GM19395 (cell line): ENCODE data around the gene DHRS13.
"Not testable (repeated sequence)": the region's sequence is repeated elsewhere in the genome, so short reads cannot be mapped to it uniquely, and the experiment has no call there.

Source experiments
- ATAC-seq: cut with Tn5 transposase; IDR thresholded peaks from one replicate; pipeline ENCODE4 v1.9.1; 2021; ENCODE audit warnings: mild to moderate bottlenecking, moderate library complexity; ENCODE audit not compliant: unreplicated experiment

DHRS13 gene

GRCh38 chr17:28937044-28937729, 34.3 kb upstream of the DHRS13 start:
- ATAC-seq, result no peak

- ATAC-seq, result no peak
These were observed 33.0 kb upstream of the DHRS13 start for GRCh38 chr17:28935744-28936460.

GRCh38 chr17:28934508-28934907, 31.6 kb upstream of the DHRS13 start:
- ATAC-seq, result not testable (repeated sequence)

- ATAC-seq, result no peak
These were observed 26.9 kb upstream of the DHRS13 start for GRCh38 chr17:28929787-28930186.

GRCh38 chr17:28928061-28928460, 25.2 kb upstream of the DHRS13 start:
- ATAC-seq, result no peak

GRCh38 chr17:28926786-28927185, 23.9 kb upstream of the DHRS13 start:
- ATAC-seq, result no peak

GRCh38 chr17:28926366-28926765, 23.5 kb upstream of the DHRS13 start:
- ATAC-seq, result no peak

- ATAC-seq, result no peak
These were observed 23.1 kb upstream of the DHRS13 start for GRCh38 chr17:28925912-28926365.

- no peak for ATAC-seq
These were observed 17.3 kb upstream of the DHRS13 start for GRCh38 chr17:28920201-28920600.

GRCh38 chr17:28918295-28918694, 15.4 kb upstream of the DHRS13 start:
- ATAC-seq, result no peak

GRCh38 chr17:28917465-28917864, 14.6 kb upstream of the DHRS13 start:
- no peak for ATAC-seq

- ATAC-seq, result no peak
These were observed 14.2 kb upstream of the DHRS13 start for GRCh38 chr17:28917029-28917428.

- ATAC-seq, result no peak
These were observed 13.5 kb upstream of the DHRS13 start for GRCh38 chr17:28916302-28916934.

- no peak for ATAC-seq
These were observed 10.1 kb upstream of the DHRS13 start for GRCh38 chr17:28912938-28913333.

- no peak for ATAC-seq
These were observed 9.5 kb upstream of the DHRS13 start for GRCh38 chr17:28912281-28912937.

- no peak for ATAC-seq
These were observed 8.6 kb upstream of the DHRS13 start for GRCh38 chr17:28911411-28912045.

- no peak for ATAC-seq
These were observed 7.7 kb upstream of the DHRS13 start for GRCh38 chr17:28910534-28910933.

GRCh38 chr17:28908640-28909167, 5.8 kb upstream of the DHRS13 start:
- ATAC-seq, result no peak

- no peak for ATAC-seq
These were observed 5.0 kb upstream of the DHRS13 start for GRCh38 chr17:28907709-28908475.
